GM12873 (cell line): Measurements from ENCODE around the gene TMEM222.
A peak's percentile ranks its signal among the peaks of the same experiment; 100 is the strongest.

Source experiments
- CTCF ChIP-seq: IDR thresholded peaks from 2 replicates; pipeline ENCODE4 v1.5.1; 2012; ENCODE audit warnings: low read depth, mild to moderate bottlenecking, moderate library complexity, low read length, control low read depth; ENCODE audit not compliant: insufficient read depth; ENCODE audit errors: missing control alignments

Gene TMEM222

GRCh38 chr1:27351541-27352107 lies 29.7 kb downstream of the TMEM222 start:
- no peak for TF ChIP-seq CTCF

GRCh38 chr1:27353166-27353565 lies 31.2 kb downstream of the TMEM222 start:
- TF ChIP-seq CTCF: no peak

- no peak for TF ChIP-seq CTCF
These were observed 31.7 kb downstream of the TMEM222 start for GRCh38 chr1:27353629-27354028.

GRCh38 chr1:27355683-27356082 lies 33.7 kb downstream of the TMEM222 start:
- TF ChIP-seq CTCF: no peak

GRCh38 chr1:27356277-27356618 lies 34.3 kb downstream of the TMEM222 start:
- TF ChIP-seq CTCF: no peak

GRCh38 chr1:27356619-27357280 lies 34.8 kb downstream of the TMEM222 start:
- no peak for TF ChIP-seq CTCF

- peak; percentile 97 for TF ChIP-seq CTCF
These were observed 35.5 kb downstream of the TMEM222 start for GRCh38 chr1:27357281-27358037.
